Caco-2 (cell line): Measurements from ENCODE around the gene SMOC2. TPM values are rescaled to one million over a fixed set of nuclear protein-coding genes. Genes with fewer than 3 reads are reported as not detected.

Experiments
- BruUV-seq: library from RNA; stranded (reverse); fragments of 400-500 nt; replicated peaks from 2 replicates; lab custom pipeline; 2021; lab: Mats Ljungman, UMichigan
- CTCF ChIA-PET: fragments of 300-600 bp; sonication (Branson Sonifier 250); formaldehyde crosslinking; loops from one replicate; lab custom pipeline; 2022; ENCODE audit warnings: antibody characterized with exemption; lab: Charles Lee
- POLR2A ChIA-PET: fragments of 300-600 bp; sonication (Branson Sonifier 250); formaldehyde crosslinking; loops from one replicate; lab custom pipeline; 2022; ENCODE audit warnings: antibody characterized with exemption; lab: Charles Lee
- DNase-seq, 2 experiments: peaks; one replicate each; pipeline versions ENCODE4 v3.0.0 to v3.0.0-alpha.2; 2020 to 2022
- H3K27me3 ChIP-seq: replicated peaks from 2 replicates; pipeline ENCODE4 v1.6.0; 2011; ENCODE audit warnings: low read length; ENCODE audit not compliant: control insufficient read depth, insufficient read depth
- H3K36me3 ChIP-seq: 2 replicates; pipeline ENCODE4 v1.5.1; 2011; ENCODE audit warnings: low read length; ENCODE audit not compliant: control insufficient read depth, insufficient read depth
- H3K4me1 ChIP-seq: fragments of 250-450 bp; sonication (Bioruptor Pico); 2 replicates; pipeline ENCODE4 v1.5.1; 2020; ENCODE audit warnings: mild to moderate bottlenecking
- H3K4me3 ChIP-seq: 2 replicates; pipeline ENCODE4 v1.5.1; 2011; ENCODE audit warnings: low read depth, mild to moderate bottlenecking, control low read depth, low read length
- H3K9me3 ChIP-seq: fragments of 250-450 bp; sonication (Bioruptor Pico); 2 replicates; pipeline ENCODE4 v1.5.1; 2020; ENCODE audit warnings: mild to moderate bottlenecking, moderate library complexity
- H3K27ac Mint-ChIP-seq: one replicate; pipeline ENCODE4 v1.8.0; 2022; ENCODE audit warnings: mixed read lengths; ENCODE audit not compliant: unreplicated experiment
- H3K27me3 Mint-ChIP-seq: one replicate; pipeline ENCODE4 v1.8.0; 2022; ENCODE audit warnings: mixed read lengths; ENCODE audit not compliant: insufficient read depth, unreplicated experiment
- H3K36me3 Mint-ChIP-seq: one replicate; pipeline ENCODE4 v1.8.0; 2022; ENCODE audit warnings: mild to moderate bottlenecking, mixed read lengths; ENCODE audit not compliant: insufficient read depth, unreplicated experiment
- H3K4me1 Mint-ChIP-seq: one replicate; pipeline ENCODE4 v1.8.0; 2022; ENCODE audit warnings: low read depth, mixed read lengths; ENCODE audit not compliant: unreplicated experiment
- H3K4me3 Mint-ChIP-seq: one replicate; pipeline ENCODE4 v1.8.0; 2022; ENCODE audit warnings: mild to moderate bottlenecking, moderate library complexity, mixed read lengths; ENCODE audit not compliant: unreplicated experiment
- H3K9me3 Mint-ChIP-seq: one replicate; pipeline ENCODE4 v1.8.0; 2022; ENCODE audit warnings: mixed read lengths; ENCODE audit not compliant: unreplicated experiment
- CTCF ChIP-seq, 2 experiments: fragments of 200-600 bp in 1 of 2; IDR thresholded peaks; 1 replicate in 1 of 2; 2 replicates in 1 of 2; pipeline versions ENCODE4 v1.5.1 to v1.8.0; 2011 to 2022; ENCODE audit warnings: antibody characterized with exemption in 1 of 2, control low read depth in 1 of 2, inconsistent platforms in 1 of 2, low read depth in 1 of 2, low read length in 1 of 2, mild to moderate bottlenecking in 1 of 2, moderate library complexity in 1 of 2; ENCODE audit not compliant: insufficient read depth in 1 of 2, severe bottlenecking in 1 of 2, unreplicated experiment in 1 of 2
- intact Hi-C: fragments of 100-400 bp; cut with micrococcal nuclease; formaldehyde crosslinking; loops from one replicate; pipeline ENCODE4 v1.10.0; 2022; ENCODE audit not compliant: unreplicated experiment
- total RNA-seq: library from RNA; stranded (reverse); gene quantifications from 2 replicates; pipeline ENCODE4 v1.2.3, GENCODE V29; 2022

SMOC2 gene
- total RNA-seq, 1 experiment from 2014 or later: 2.8 TPM

GRCh38 chr6:168517742-168518347, 76.9 kb downstream of the SMOC2 start:
- no peaks in the 10 kb centered on the region for H3K36me3 ChIP-seq
- no peaks in the 10 kb centered on the region for H3K27me3 Mint-ChIP-seq
- H3K4me3 Mint-ChIP-seq: no peak overlapping the region
- CTCF ChIA-PET: no interaction called here
- POLR2A ChIA-PET: no interaction called here
- no peak overlapping the region for H3K4me3 ChIP-seq
- no peaks in the 10 kb centered on the region for H3K9me3 Mint-ChIP-seq
- no peaks in the 10 kb centered on the region for H3K36me3 Mint-ChIP-seq
- no peak for DNase-seq
- H3K9me3 ChIP-seq: no peaks in the 10 kb centered on the region
- no peaks in the 10 kb centered on the region for H3K27me3 ChIP-seq
- intact Hi-C loops: no loop called here
- no peaks in the 10 kb centered on the region for H3K4me1 ChIP-seq
- H3K27ac Mint-ChIP-seq: no peak overlapping the region
- no TSS peak for BruUV-seq
- no peak for TF ChIP-seq CTCF (IDR thresholded peaks at IDR 0.05; ENCODE audit: insufficient read depth in 1 of 2, low read depth in 1 of 2, low read length in 1 of 2, severe bottlenecking in 1 of 2, unreplicated experiment in 1 of 2)
- H3K4me1 Mint-ChIP-seq: no peaks in the 10 kb centered on the region

- Mint-ChIP-seq H3K4me1 (no peaks in the 10 kb centered on the region), H3K36me3 (no peaks in the 10 kb centered on the region), H3K27me3 (no peaks in the 10 kb centered on the region), H3K4me3 (no peak overlapping the region), H3K27ac (no peak overlapping the region), H3K9me3 (no peaks in the 10 kb centered on the region)
- no TSS peak for BruUV-seq
- intact Hi-C loops: no loop called here
- no peak overlapping the region for H3K4me3 ChIP-seq
- no peak for TF ChIP-seq CTCF (IDR thresholded peaks at IDR 0.05; ENCODE audit: insufficient read depth in 1 of 2, low read depth in 1 of 2, low read length in 1 of 2, severe bottlenecking in 1 of 2, unreplicated experiment in 1 of 2)
- H3K36me3 ChIP-seq: no peaks in the 10 kb centered on the region
- CTCF ChIA-PET: no interaction called here
- no peaks in the 10 kb centered on the region for H3K9me3 ChIP-seq
- POLR2A ChIA-PET: no interaction called here
- no peaks in the 10 kb centered on the region for H3K27me3 ChIP-seq
- H3K4me1 ChIP-seq: no peaks in the 10 kb centered on the region
- DNase-seq: no peak
Measured at GRCh38 chr6:168518348-168518745, 77.4 kb downstream of the SMOC2 start.

GRCh38 chr6:168518867-168519266, 77.9 kb downstream of the SMOC2 start:
- Mint-ChIP-seq H3K27me3 (no peaks in the 10 kb centered on the region), H3K36me3 (no peaks in the 10 kb centered on the region), H3K27ac (no peak overlapping the region), H3K4me3 (no peak overlapping the region), H3K4me1 (no peaks in the 10 kb centered on the region), H3K9me3 (no peaks in the 10 kb centered on the region)
- BruUV-seq: no TSS peak
- no peak for DNase-seq
- ChIA-PET POLR2A (no interaction called here), CTCF (no interaction called here)
- Histone ChIP-seq H3K36me3 (no peaks in the 10 kb centered on the region), H3K4me1 (no peaks in the 10 kb centered on the region), H3K27me3 (no peaks in the 10 kb centered on the region), H3K4me3 (no peak overlapping the region), H3K9me3 (no peaks in the 10 kb centered on the region)
- no peak for TF ChIP-seq CTCF (IDR thresholded peaks at IDR 0.05; ENCODE audit: insufficient read depth in 1 of 2, low read depth in 1 of 2, low read length in 1 of 2, severe bottlenecking in 1 of 2, unreplicated experiment in 1 of 2)
- intact Hi-C loops: no loop called here
